Measurements from ENCODE around the gene AMN.
"Not testable (repeated sequence)": the region's sequence is repeated elsewhere in the genome, so short reads cannot be mapped to it uniquely, and the experiment has no call there.

Gene AMN

GRCh38 chr14:102922490-102923200 is at the start of gene AMN:
AMN (plus strand) TSS chr14:102922663; CDS start chr14:102922689, 26 bp downstream.
- in situ Hi-C loops (cut with MboI; ENCODE audit: low sequenced_read_pairs): no loop called here

- in situ Hi-C loops (cut with MboI; ENCODE audit: low sequenced_read_pairs): no loop called here
Measured at GRCh38 chr14:102873131-102873530, 49.3 kb upstream of the AMN start.

DNA sequence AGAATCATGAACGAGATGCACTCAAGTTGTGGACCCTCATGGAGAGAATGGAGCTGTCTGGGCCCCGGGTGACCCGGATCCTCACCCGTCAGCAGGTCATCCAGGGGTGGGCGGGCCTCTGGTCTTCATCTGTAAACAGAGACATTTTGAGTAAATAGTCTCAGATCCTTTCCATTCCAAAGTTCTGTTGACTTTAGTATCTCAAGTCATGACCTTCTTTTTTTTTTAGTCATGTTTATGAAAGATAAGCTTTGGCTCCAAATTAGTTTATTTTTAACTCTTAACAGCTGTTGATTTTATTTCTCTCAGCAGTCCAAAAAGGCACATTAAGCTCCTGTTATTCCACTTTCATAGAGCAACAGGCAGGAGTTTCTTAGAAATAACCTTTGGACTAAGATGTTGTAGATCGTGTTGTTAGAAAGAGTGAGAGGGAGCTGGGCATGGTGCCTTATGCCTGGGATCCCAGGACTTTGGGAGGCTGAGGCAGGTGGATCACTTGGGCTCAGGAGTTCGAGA is 48.9 kb upstream of the AMN start:
- in situ Hi-C loops (cut with MboI; ENCODE audit: low sequenced_read_pairs): no loop called here

DNA sequence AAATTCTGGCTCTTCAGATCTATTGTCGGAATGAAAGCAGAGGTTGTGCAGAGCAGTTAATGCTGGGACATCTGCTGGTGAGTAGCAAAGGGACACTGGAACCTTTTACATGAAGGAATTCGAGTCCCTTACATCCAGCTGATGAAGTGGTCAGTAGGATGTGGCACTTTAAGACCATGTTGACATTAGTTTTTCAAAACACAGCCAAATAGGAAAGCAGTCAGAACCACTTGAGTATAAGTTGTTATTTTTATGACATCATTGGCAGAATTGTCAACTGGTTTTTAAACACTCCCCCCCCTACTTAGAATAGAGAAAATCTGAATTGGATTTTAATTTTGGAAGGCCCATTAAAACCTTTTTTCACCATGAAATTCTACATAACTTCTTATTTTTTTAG is 46.8 kb upstream of the AMN start:
- in situ Hi-C loops (cut with MboI; ENCODE audit: low sequenced_read_pairs): no loop called here

DNA sequence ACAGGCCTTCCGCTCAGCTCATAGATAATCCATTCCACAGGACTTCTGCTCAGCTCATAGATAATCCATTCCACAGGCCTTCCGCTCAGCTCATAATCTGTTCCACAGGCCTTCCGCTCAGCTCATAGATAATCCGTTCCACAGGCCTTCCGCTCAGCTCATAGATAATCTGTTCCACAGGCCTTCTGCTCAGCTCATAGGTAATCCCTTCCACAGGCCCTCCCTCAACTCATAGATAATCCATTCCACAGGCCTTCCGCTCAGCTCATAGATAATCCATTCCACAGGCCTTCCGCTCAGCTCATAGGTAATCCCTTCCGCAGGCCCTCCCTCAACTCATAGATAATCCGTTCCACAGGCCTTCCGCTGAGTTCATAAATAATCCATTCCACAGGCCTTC is 45.0 kb upstream of the AMN start:
- in situ Hi-C loops (cut with MboI; ENCODE audit: low sequenced_read_pairs): not testable (repeated sequence)

DNA sequence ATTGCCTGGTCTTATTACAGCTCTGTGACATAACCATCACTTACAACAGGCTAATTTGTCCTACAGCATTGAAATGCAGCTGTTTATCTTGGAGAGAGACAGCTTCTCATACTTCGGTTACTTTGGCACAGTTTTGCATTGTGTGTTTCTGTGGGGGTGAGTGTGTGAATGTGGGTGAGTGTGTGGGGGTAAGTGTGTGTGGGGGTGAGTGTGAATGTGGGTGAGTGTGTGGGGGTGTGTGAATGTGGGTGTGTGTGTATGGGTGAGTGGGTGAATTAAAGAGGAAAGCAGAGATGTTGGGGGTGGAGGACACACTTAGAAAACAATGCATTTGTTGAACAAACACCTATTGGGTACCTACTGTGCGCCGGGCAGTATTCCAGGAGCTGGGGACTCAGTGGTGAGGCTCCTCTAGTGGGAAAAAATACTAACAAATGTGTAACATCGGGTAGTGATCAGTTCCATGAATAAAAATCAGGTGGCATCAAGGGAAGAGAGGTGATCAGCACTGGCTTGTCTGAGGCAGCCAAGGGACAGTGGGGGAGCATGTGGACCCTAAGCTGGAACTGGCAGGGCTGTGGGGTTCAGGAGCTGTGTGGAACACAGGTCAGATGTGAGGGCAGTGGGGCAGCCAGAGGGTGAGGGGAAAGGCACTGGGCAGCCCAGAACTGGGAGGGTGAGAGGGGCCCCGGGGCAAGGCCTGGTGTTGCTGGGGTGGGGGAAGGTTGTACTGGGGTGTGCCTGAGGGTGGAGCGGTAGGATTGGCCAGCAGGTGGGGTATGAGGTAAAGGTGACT is 44.1 kb upstream of the AMN start:
- in situ Hi-C loops (cut with MboI; ENCODE audit: low sequenced_read_pairs): no loop called here

GRCh38 chr14:102878970-102879460 is 43.4 kb upstream of the AMN start:
- in situ Hi-C loops (cut with MboI; ENCODE audit: low sequenced_read_pairs): no loop called here

DNA sequence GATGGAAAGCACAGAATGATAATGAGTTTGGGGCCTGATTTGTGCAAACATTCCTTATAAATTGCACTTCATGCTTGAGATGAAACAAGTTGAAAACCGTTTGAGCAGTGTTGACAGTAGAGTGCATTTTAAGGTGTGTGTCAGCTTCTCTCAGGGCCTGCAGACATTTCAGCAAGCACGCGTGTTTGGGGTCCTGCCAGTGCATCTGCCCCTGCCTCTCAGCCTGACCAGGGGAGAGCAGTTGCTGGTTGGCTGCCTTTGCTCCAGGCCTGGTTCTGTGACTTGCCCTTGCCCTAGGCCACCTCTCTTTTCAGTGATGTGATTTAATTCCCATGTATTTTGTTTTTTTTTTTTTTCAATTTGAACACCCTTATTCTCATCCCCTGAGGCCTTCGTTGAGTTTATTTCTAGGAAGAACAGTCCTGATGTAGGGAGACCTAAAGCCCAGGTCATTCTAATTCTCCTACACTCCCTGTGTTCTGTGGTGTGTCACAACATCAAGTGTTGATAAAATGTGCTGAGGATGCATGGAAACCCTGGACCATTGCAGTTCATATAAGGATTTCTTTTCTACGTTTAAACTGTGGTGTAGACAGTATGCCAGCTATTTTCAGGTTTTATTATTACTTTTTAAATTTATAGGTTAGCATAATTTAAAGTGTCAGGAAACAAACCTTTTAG is 40.1 kb upstream of the AMN start:
- in situ Hi-C loops (cut with MboI; ENCODE audit: low sequenced_read_pairs): no loop called here

DNA sequence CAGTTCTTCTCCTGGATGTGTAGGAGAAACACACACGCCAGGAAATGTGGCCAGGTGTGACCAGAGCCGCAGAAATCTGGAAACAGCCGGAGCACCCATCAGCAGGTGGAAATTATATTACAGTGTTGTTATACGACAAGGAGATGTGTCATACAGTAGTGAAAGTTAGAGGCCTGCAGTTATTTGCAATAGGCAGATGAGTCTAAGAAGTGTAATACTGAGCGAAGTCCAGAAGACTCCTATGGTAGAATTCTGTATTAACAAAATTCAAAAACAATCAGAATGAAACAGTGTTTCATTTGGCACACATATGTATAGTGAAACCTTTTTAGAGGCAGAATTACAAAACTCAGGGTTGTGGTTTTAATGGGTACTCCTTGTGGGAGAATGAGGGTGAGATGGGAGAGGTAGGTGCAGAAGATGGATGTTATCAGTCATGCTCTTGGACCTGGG is 39.3 kb upstream of the AMN start:
- in situ Hi-C loops (cut with MboI; ENCODE audit: low sequenced_read_pairs): no loop called here

DNA sequence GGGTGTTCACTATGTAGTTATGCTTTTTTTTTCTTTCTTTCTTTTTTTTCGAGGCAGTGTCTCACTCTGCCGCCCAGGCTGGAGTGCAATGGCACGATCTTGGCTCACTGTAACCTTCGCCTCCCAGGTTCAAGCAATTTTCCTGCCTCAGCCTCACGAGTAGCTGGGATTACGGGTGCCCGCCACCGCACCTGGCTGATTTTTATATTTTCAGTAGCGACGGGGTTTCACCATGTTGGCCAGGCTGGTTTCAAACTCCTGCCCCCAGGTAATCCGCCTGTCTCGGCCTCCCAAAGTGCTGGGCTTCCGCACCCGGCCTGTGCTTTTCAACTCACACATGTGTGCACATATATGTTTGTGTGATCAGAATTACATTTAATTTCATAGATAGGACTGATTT is 38.9 kb upstream of the AMN start:
- in situ Hi-C loops (cut with MboI; ENCODE audit: low sequenced_read_pairs): no loop called here

- in situ Hi-C loops (cut with MboI; ENCODE audit: low sequenced_read_pairs): no loop called here
Measured at GRCh38 chr14:102885737-102886447, 36.6 kb upstream of the AMN start.

GRCh38 chr14:102888748-102889147 is 33.7 kb upstream of the AMN start:
- in situ Hi-C loops (cut with MboI; ENCODE audit: low sequenced_read_pairs): no loop called here

DNA sequence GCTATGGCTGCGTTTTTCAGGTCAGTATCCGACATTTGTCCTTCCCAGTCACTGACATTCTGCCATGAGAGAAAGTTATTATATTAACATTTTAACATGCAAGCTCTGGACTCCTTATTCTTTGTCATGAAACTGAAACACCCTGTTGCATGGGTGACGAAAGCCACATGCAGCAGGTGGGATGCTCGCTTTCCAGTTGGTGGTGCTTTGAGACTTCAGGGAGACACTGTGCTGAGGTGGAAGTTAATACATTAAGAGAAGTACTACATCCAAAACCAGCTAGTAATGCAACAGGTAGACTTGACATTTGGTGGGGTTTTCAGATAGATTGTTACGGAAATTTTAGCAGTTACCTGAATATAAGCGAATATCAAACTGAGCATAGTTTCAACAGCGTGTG is 32.8 kb upstream of the AMN start:
- in situ Hi-C loops (cut with MboI; ENCODE audit: low sequenced_read_pairs): no loop called here

DNA sequence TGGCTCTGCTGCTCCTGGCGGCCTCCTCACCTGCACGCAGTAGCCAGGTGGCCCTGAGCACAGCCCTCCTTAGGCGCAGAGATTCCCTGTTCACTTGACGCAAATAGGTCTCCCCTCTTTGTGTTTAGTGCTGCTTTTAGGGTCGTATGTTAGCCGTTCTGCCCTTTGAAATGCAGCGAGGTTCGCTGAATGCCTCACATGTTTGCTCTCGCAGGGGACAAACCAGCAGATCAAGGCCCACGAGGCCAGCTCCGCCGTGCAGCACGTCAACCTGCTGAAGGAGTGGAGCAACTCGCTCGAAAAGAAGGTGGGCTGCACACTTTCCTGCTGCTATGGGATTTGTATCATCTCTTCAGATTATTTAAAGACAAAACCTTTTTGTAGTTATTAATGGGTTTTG is 31.4 kb upstream of the AMN start:
- in situ Hi-C loops (cut with MboI; ENCODE audit: low sequenced_read_pairs): no loop called here

- in situ Hi-C loops (cut with MboI; ENCODE audit: low sequenced_read_pairs): no loop called here
Measured at GRCh38 chr14:102891556-102891955, 30.9 kb upstream of the AMN start.

- in situ Hi-C loops (cut with MboI; ENCODE audit: low sequenced_read_pairs): no loop called here
Measured at GRCh38 chr14:102892651-102893050, 29.8 kb upstream of the AMN start.

- in situ Hi-C loops (cut with MboI; ENCODE audit: low sequenced_read_pairs): no loop called here
Measured at GRCh38 chr14:102893452-102893851, 29.0 kb upstream of the AMN start.

- in situ Hi-C loops (cut with MboI; ENCODE audit: low sequenced_read_pairs): not testable (repeated sequence)
Measured at GRCh38 chr14:102896735-102897134, 25.7 kb upstream of the AMN start.

GRCh38 chr14:102897299-102898027 is 25.0 kb upstream of the AMN start:
- in situ Hi-C loops (cut with MboI; ENCODE audit: low sequenced_read_pairs): no loop called here

- in situ Hi-C loops (cut with MboI; ENCODE audit: low sequenced_read_pairs): no loop called here
Measured at GRCh38 chr14:102898298-102898697, 24.2 kb upstream of the AMN start.
